Parathyroid adenoma (tissue), 2 donors: ENCODE measurements around the gene KHNYN.
"Not testable (repeated sequence)": the region's sequence is repeated elsewhere in the genome, so short reads cannot be mapped to it uniquely, and the experiment has no call there.

Experiments
- H2AFZ ChIP-seq: fragments of 300-600 bp; sonication (generic); one replicate; pipeline ENCODE4 v1.7.0; 2017; ENCODE audit warnings: antibody characterized with exemption, mild to moderate bottlenecking
- H3K27ac ChIP-seq: fragments of 300-600 bp; sonication (generic); one replicate; pipeline ENCODE4 v1.7.0; 2017
- H3K27me3 ChIP-seq: fragments of 300-600 bp; sonication (generic); one replicate; pipeline ENCODE4 v1.7.0; 2017; ENCODE audit warnings: low read length; ENCODE audit not compliant: control insufficient read depth, insufficient read depth
- H3K36me3 ChIP-seq: fragments of 300-600 bp; sonication (generic); one replicate; pipeline ENCODE4 v1.7.0; 2017; ENCODE audit warnings: low read length; ENCODE audit not compliant: control insufficient read depth, insufficient read depth
- H3K4me1 ChIP-seq: fragments of 300-600 bp; sonication (generic); one replicate; pipeline ENCODE4 v1.7.0; 2017; ENCODE audit warnings: control low read depth
- H3K4me2 ChIP-seq: fragments of 300-600 bp; sonication (generic); one replicate; pipeline ENCODE4 v1.7.0; 2017; ENCODE audit warnings: low read length
- H3K4me3 ChIP-seq: fragments of 300-600 bp; sonication (generic); one replicate; pipeline ENCODE4 v1.7.0; 2017; ENCODE audit warnings: low read depth, low read length
- H3K79me2 ChIP-seq: fragments of 300-600 bp; sonication (generic); one replicate; pipeline ENCODE4 v1.7.0; 2017; ENCODE audit warnings: control low read depth
- H3K9ac ChIP-seq: fragments of 300-600 bp; sonication (generic); one replicate; pipeline ENCODE4 v1.7.0; 2017; ENCODE audit warnings: mild to moderate bottlenecking
- H3K9me3 ChIP-seq: fragments of 300-600 bp; sonication (generic); one replicate; pipeline ENCODE4 v1.7.0; 2017; ENCODE audit warnings: low read length; ENCODE audit not compliant: control insufficient read depth
- TF ChIP-seq, protein P1 (sequence below): fragments of 300-600 bp; sonication (generic); IDR thresholded peaks from one replicate; pipeline ENCODE4 v1.7.0; 2017; ENCODE audit warnings: antibody characterized with exemption, mild to moderate bottlenecking
- donor health status: primary hyperparathyroidism.

The KHNYN gene

DNA sequence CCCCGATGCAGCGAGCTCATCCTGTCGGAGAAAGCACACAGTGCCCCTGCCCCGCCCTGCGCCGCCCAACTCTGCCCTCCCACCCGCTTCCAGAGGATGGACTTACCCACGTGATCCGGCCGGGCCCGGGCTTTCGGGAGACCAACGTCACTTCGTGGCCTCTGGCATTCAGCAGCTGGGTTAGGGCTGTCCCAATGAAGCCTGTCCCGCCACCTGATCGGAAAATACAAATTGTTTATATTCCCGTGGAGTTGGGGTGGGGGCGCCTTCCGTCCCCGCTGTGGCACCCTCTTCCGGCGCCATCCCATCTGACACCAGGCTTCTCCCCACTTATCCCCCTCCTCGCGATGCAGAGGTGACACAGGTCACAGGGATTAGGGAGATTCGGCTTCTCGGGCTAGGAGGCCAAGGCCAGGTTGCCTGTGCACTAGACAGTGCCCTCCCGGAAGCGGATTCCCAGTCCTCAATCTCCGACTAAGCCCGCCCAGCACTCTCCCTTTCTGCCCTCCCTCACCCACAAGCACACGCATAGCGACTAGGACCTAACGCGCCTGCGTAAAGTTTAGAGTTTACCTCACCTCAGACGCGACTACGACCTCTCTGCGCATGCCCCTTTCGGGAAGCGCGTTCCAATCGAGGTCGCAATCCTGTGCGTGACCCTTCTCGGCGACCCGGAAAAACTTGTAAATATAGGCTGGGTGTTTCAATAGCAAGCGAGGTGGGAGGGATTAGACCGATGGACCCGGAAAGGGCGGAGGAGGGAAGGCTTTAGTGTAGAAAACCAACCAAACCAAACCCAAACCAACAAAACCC is 12.7 kb downstream of the KHNYN start, which contains the start of gene SDR39U1:
SDR39U1 (minus strand) TSS at position 537 of the 813 bp plus-strand sequence; CDS start at position 530, 7 bp downstream.
- H3K9ac ChIP-seq, result peak within 1 kb of the TSS; percentile 68
- H3K9me3 ChIP-seq, result no peaks in the 10 kb centered on the region
- H3K27me3 ChIP-seq, result no peaks in the 10 kb centered on the region
- peak within 1 kb of the TSS; percentile 98 for H3K27ac ChIP-seq
- H3K4me1 ChIP-seq, result peaks cover 8% of the 10 kb centered on the region
- no peaks in the 10 kb centered on the region for H3K36me3 ChIP-seq
- peak within 1 kb of the TSS; percentile 86 for H3K4me2 ChIP-seq
- TF ChIP-seq, protein P1, sequence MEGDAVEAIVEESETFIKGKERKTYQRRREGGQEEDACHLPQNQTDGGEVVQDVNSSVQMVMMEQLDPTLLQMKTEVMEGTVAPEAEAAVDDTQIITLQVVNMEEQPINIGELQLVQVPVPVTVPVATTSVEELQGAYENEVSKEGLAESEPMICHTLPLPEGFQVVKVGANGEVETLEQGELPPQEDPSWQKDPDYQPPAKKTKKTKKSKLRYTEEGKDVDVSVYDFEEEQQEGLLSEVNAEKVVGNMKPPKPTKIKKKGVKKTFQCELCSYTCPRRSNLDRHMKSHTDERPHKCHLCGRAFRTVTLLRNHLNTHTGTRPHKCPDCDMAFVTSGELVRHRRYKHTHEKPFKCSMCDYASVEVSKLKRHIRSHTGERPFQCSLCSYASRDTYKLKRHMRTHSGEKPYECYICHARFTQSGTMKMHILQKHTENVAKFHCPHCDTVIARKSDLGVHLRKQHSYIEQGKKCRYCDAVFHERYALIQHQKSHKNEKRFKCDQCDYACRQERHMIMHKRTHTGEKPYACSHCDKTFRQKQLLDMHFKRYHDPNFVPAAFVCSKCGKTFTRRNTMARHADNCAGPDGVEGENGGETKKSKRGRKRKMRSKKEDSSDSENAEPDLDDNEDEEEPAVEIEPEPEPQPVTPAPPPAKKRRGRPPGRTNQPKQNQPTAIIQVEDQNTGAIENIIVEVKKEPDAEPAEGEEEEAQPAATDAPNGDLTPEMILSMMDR, result peak; percentile 13
- H2AFZ ChIP-seq, result peak within 1 kb of the TSS; percentile 89
- no peaks in the 10 kb centered on the region for H3K79me2 ChIP-seq
- peak within 1 kb of the TSS; percentile 93 for H3K4me3 ChIP-seq

DNA sequence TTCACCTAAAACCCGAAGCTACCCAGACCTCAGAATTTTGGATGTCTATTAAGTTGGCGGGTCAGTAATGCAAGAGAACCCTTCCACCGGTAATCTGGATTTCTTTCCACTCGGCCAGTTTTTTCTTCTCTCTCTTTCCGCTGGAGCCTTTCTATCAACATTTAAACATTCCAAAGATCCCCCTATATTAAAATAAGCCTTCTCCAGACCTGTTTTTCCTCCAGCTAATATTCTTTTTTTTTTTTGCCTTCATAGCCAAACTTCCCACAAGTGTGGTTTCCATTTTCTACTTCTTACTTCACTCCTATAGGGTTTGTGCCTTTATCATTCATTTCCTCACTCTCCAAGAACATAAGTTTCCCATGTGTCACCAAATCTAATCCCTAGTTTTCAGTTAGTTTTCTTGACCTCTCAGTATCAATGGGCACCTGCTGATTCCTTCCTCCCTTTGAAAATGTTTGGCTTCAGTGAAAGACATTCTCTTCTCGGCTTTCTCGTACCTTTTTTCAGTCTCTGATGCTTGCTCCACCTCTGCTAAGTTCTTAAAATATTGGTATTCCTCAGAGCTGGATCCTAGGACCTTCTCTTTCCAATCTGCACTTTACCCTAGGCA is 13.4 kb downstream of the KHNYN start:
- H3K9ac ChIP-seq, result peak overlapping the region; percentile 46
- H3K9me3 ChIP-seq, result no peaks in the 10 kb centered on the region
- H3K4me1 ChIP-seq, result peaks cover 8% of the 10 kb centered on the region
- H2AFZ ChIP-seq, result peak overlapping the region; percentile 89
- no peaks in the 10 kb centered on the region for H3K36me3 ChIP-seq
- H3K27me3 ChIP-seq, result no peaks in the 10 kb centered on the region
- H3K79me2 ChIP-seq, result no peaks in the 10 kb centered on the region
- TF ChIP-seq, protein P1, result no peak
- peak overlapping the region; percentile 98 for H3K27ac ChIP-seq
- H3K4me3 ChIP-seq, result peak overlapping the region; percentile 93
- peak overlapping the region; percentile 86 for H3K4me2 ChIP-seq

- not testable (repeated sequence) for H3K36me3 ChIP-seq, H3K79me2 ChIP-seq, H3K4me2 ChIP-seq, H3K27me3 ChIP-seq, H3K4me3 ChIP-seq, H3K4me1 ChIP-seq, H3K27ac ChIP-seq, H2AFZ ChIP-seq, H3K9me3 ChIP-seq, H3K9ac ChIP-seq
These were observed 21.1 kb downstream of the KHNYN start for GRCh38 chr14:24450828-24451227.

- H3K4me1 ChIP-seq, result no peaks in the 10 kb centered on the region
- H3K4me3 ChIP-seq, result no peak overlapping the region
- no peak overlapping the region for H3K9ac ChIP-seq
- H3K36me3 ChIP-seq, result no peaks in the 10 kb centered on the region
- TF ChIP-seq, protein P1, result no peak
- no peak overlapping the region for H2AFZ ChIP-seq
- H3K27me3 ChIP-seq, result no peaks in the 10 kb centered on the region
- H3K79me2 ChIP-seq, result no peaks in the 10 kb centered on the region
- H3K27ac ChIP-seq, result no peak overlapping the region
- no peak overlapping the region for H3K4me2 ChIP-seq
- H3K9me3 ChIP-seq, result no peaks in the 10 kb centered on the region
These were observed 27.2 kb downstream of the KHNYN start for GRCh38 chr14:24456980-24457379.

GRCh38 chr14:24458736-24459135 is 29.0 kb downstream of the KHNYN start:
- H3K27me3 ChIP-seq, result no peaks in the 10 kb centered on the region
- no peaks in the 10 kb centered on the region for H3K79me2 ChIP-seq
- TF ChIP-seq, protein P1, result no peak
- H3K9me3 ChIP-seq, result no peaks in the 10 kb centered on the region
- no peaks in the 10 kb centered on the region for H3K36me3 ChIP-seq
- H3K27ac ChIP-seq, result no peak overlapping the region
- H3K4me2 ChIP-seq, result no peak overlapping the region
- H3K4me3 ChIP-seq, result no peak overlapping the region
- H3K4me1 ChIP-seq, result no peaks in the 10 kb centered on the region
- no peak overlapping the region for H2AFZ ChIP-seq
- no peak overlapping the region for H3K9ac ChIP-seq
